ACHN (cell line): Measurements from ENCODE around the gene TOX4.
"Not testable (repeated sequence)": the region's sequence is repeated elsewhere in the genome, so short reads cannot be mapped to it uniquely, and the experiment has no call there.

Experiments used
- DNase-seq: peaks from one replicate; pipeline ENCODE4 v3.0.0-alpha.2; 2015
- in situ Hi-C: cut with HindIII; loops from 2 replicates; pipeline ENCODE4 v1.10.0; 2017; ENCODE audit warnings: low sequenced_read_pairs, low pct_ligation_motif_present, low pct_unique_long_range_greater_than_20kb

TOX4 gene

DNA sequence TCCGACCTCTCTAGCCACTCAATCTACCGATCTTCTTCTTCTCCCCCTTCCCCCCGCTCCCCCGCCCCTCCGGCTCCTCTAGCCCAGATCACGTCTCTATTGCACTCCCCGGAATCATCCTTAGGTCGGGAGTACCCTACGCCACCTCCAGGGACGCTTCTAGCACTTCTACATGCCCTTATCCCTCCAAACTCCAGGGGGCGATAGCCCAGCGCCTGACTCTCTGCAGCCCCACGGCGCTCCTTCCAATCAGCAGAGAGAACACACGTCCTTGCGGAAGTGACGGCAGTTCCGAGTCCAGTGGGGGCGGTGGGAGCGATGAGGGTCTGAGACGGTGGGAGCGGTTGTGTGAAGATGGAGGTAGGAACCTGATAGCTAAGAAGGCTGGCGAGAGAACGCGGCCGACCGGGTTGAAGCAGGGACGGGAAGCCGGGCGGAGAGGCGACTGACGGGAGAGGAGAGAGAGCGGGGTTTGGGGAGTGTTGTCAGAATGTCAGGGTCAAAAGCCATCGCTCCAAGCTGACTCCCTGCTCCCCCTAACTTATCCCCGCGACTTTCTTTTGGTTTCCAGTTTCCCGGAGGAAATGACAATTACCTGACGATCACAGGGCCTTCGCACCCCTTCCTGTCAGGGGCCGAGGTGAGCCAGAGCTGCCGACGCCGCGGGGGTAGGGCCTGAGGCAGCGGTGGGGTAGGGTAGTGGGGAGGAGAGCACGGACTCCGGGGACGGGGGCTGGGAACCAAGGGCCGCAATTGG lies at the start of gene TOX4, which contains the start of gene RAB2B:
Gene TOX4 (plus strand): TSS at position 271 of the 757 bp plus-strand sequence. CDS start 84 bp downstream, at position 355.
Gene RAB2B (minus strand): TSS at position 35 of the 757 bp plus-strand sequence. CDS start 87 bp downstream, outside the sequence.
- in situ Hi-C loops: no loop called here
- peak; percentile 97 for DNase-seq

DNA sequence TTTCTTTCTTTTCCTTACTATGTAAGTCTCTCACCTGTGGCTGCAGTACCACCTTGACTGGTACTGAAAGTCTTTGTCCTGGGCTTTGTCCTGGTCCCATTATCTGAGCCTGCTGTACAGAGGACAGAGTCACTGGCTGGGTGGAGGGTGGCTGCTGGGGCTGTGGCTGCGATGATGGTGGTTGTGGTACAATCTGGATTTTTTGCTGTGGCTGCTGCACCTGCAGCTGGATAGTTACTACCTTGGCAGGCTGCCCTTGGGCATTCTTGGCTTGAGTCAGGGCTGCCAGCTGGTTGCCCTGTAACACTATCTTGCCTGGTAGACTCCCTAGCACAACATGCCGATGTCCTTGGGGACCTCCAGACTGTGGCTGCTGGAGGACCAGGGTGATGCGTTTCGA lies 48.1 kb upstream of the TOX4 start:
- peak; percentile 10 for DNase-seq
- in situ Hi-C loops: no loop called here

DNA sequence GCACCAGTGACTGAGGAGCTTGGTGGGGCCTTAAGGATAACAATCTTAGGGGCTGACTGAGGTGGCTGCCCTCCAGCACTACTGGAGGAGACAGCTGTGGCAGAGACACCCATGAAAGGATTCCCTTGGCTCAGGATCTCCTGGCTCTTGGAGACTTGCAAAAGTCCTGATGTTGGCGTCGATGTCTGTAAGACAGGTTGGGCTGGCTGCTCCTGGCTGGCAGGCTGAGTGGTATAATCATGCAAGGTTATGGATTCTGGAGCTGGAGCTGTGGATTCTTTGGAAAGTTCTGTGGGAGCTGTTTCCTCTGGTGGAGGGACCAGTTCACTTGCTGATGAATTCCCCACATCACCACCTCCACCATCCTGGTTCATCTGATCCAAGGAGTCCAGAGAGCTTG lies 45.9 kb upstream of the TOX4 start:
- in situ Hi-C loops: no loop called here
- no peak for DNase-seq

DNA sequence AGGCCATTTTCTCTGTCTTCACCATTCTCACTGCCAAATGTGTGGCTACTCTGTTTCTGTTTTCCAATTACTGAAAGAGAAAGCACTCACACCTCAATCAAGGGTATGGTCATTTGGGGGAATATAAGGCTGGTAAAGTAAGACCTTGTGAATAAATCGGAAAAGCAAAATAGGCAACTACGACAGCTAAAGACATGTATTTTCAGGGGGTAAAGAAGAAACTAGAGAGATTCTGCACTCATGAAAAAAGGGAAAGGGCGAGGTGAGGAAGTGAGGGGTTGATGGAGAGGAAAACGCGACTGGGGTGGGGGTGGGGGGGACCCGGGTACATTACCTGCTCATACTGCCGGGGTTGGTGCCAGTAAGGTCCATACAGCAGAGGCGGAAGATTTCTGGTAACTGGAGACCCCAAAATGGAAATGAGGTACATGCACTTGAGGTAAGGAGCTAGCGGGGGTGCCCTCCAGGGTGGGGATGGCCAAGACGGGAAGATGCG lies 40.4 kb upstream of the TOX4 start:
- in situ Hi-C loops: no loop called here
- no peak for DNase-seq

DNA sequence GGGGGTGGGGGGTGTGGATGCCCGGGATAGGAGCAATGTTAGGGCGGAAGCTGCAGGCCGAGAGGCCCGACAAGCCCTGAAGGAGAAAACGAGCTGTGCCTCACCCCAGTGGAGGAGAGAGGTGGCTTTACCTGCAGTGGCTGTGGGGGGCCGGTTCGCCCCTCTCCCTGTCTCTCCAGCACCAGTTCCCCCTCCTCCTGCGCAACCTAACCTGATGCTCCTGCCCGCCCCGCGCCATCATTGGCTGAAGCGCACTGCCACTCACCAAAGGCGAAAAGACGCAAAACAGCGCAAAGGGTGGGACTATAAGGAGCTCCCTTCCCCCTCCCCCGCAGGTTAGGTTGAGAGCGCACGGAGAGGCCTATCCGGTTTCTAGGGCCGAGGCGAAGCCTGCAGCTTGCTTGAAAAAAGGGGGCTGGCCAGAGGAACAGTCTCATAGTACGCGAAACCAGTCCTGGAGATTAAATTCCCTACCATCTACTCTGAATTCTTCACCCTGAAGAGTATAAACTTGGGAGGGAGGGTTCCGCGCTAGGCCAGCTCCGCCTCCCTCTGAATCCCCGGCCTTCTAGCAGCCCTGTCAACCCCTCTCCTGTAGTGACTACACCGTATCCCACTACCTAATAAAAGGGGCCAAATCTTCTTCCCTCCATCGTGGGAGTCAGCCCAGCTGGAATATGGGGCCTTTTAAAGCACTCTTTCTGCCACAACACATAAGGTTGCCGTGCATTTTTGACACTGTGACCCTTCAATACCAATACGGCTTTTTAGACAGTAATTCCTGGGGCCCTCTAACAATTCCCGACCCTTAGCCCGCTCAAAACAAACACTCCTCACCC lies 39.7 kb upstream of the TOX4 start:
- in situ Hi-C loops: no loop called here

DNA sequence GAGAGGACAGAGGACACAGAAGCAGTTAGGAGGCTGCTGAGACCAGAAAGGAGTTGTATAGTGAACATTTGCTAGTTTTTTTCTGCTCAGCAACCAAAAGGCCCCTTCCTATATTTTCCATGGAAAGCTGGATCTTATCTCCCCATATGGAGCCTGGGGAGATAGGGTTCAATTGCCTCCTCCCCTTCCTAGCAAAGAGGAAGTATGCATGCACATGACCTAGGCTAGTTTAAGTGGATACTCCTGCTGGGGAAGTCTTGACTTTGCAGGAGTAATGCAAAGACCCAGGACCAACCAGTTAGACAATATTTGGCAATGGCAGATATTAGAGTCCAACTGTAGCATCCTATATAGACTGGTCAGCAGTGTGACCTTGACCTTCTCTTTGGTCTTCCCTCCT lies 36.1 kb upstream of the TOX4 start:
- DNase-seq: no peak
- in situ Hi-C loops: no loop called here

More for the DNA sequence above, 39.7 kb upstream of the TOX4 start:
- peak; percentile 97 for DNase-seq

DNA sequence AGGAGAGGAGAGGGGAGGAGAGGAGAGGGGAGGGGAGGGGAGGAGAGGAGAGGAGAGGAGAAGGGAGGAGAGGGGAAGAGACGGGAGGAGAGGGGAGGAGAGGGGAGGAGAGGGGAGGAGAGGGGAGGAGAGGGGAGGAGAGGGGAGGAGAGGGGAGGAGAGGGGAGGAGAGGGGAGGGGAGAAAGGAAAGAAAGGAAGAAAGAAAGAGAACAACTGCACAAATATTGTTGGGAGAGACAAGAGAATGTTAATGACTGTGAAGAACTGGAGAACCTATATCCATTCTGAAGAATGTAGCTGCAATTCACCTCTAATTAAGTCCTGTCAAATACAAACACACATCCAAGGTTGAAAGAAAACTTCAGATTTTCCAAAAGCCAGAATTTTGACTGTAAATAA lies 34.3 kb upstream of the TOX4 start:
- in situ Hi-C loops, DNase-seq: not testable (repeated sequence)

DNA sequence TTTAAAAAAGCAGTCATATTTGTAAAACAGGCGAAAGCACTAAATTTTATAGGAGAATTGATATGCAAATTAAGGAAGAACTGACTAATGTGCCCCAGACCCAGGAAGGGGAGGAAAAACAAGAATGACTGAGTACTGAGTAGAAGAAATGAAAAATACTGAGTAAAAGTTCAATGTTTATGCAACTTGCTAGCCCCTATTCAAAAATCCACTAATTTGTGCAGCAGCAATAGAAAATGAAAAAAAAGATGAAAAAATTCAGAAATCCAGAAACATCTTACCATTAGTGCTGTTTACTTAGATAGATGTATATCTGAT lies 27.1 kb upstream of the TOX4 start:
- in situ Hi-C loops: no loop called here
- DNase-seq: no peak

DNA sequence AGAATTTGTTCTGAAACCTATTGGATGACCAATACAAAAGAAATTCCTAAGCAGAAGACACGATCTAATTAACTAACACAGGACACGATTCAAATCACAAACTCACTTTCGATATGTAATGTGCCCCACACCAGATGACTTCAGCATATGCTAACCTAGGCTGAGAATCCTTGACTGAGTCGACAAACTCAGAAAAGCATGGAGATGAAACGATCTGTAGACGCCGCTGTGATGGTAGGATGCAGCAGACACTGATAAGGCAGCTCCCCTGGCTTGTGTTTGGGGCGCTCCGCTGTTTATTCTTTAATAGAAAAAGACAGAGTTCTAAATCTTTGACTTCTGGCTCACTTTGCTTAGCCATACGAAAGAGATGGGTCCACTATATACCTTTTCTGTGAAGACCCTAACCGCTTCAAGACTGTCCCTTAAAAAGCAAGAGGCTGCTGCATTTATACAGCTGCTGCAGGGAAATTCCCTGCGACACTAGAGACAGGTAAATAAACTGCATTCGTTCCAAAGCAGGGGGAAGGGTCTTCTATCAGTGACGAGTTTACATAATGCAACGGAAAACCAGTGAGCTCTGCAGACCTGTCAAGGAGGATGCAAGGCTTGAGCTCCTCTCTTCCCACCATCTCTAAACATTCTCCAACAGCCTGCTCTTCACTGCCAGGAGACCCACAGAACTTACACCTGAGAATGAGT lies 22.0 kb upstream of the TOX4 start:
- in situ Hi-C loops: no loop called here
- DNase-seq: peak; percentile 12

DNA sequence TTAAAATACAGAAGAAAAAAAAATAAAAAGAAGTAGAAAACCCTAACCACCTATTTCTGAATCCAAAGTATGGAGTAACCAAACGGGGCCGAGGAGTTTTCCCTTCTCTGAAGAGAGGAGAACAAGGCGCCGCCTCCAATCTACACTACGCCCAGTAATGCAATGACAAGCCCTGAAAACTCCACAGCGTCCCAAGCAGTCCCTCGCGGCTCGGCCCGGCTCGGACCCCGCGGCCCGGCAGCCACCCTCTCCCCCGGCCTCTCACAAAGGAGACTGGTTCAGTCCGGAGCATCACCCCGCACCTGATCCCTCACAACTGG lies 21.4 kb upstream of the TOX4 start:
- in situ Hi-C loops: no loop called here
- DNase-seq: peak; percentile 19

DNA sequence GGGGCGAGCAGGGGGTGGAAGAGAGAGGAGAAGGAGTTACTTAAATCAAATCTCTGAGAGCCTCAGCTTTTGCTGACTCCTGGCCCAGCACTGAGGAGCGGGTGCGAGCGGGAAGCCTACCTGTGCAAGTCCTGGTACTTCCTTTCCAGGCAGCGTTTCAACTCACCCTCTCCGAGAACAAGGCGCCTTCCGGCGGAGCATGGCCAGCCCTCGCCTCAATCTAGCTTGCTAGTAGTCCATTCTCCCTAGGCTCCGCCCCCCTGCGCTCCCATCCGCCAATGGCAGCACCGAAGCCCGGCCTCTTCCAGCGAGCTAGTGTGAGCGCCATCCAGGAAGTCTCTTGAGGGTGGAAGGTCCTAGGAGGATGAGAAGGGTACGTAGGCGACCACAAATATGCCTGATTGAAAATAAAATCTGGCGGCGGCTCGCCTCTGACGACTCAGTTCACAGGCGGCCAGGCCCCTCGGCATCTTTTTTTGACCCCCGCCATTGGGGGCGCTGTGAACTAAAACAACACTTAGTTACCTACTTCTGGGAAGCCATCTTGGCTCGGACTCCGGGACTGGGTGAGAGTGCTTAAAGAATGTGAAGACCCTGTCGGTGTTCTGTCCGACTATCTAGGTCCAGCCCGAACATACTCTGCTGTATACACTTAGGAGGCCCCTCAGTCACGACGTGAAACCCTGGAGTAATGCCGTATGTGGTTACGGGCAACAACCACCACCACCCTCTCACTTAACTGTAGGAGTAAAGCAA lies 20.9 kb upstream of the TOX4 start, which contains the start of gene CHD8:
Gene CHD8 (minus strand): TSS at position 212 of the 756 bp plus-strand sequence. CDS start 24,480 bp downstream, outside the sequence.
- peak; percentile 99 for DNase-seq
- in situ Hi-C loops: no loop called here

DNA sequence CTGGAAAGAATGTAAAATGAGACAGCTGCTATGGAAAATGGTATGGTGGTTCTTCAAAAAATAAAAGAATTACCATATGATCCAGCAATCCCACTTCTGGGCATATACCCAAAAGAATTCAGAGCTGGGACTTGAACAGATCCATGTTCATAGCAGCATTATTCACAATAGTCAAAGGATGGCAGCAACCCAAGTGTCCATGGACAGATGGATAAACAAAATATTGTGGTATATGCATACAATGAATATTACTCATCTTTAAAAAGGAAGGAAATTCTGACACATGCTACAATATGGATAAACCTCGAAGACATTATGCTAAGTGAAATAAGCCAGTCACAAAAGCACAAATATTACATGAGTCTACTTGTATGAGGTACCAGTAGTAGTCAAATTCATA lies 9.4 kb upstream of the TOX4 start:
- in situ Hi-C loops: no loop called here
- no peak for DNase-seq

DNA sequence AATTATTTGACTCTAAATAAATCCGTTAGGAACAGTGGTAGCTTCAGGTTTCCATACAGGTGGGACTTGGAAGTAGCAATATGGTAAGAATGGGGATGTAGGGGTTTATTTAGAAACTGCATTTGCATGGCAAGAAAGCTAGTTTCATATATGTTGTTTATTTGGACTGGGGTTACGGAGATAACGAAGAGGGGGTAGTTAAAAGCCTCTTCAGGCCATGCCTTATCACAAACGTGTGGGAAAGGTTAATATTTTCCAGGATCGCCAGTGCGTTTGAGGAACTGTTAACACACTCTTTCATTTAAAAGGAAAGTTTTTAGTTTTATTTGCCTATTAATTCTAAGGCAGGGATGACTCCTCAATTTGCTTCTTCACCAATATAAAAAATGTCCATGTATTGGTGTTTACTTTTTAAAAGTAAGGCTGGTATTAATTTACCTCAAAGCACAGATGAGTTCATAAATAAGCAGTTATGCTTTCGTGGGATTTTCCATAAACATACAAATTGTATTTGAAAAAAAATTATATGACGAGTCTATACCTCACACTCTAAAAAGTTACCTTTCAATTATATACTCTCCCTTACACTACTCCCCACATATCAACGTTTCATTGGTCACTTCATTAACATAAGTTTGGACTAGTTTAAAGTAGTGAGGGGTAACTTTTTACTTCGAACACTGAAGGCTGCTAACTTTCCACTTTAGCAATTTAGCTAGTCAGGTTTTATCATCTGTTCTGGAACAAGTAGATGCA lies 1.1 kb upstream of the TOX4 start:
- DNase-seq: no peak
- in situ Hi-C loops: no loop called here

DNA sequence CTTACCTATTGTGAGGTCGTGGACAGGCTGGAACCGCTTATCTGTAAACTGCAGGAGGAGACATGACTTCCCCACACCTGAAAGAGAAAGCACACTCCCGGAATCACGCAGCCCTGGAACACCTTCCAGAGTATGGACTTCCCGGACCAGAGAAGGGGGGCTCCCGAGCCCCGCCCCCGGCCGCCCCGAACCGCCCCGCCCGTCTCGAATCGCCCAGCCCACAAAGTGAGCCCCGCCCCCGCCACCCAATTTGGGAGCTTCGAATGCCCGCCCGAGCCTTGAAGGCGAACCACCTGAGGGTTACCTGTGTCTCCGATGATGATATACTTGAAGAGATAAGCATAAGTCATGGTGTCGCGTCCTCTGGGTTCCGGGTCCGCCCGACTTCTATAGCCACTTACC lies 471 bp upstream of the TOX4 start:
- DNase-seq: peak; percentile 78
- in situ Hi-C loops: no loop called here

DNA sequence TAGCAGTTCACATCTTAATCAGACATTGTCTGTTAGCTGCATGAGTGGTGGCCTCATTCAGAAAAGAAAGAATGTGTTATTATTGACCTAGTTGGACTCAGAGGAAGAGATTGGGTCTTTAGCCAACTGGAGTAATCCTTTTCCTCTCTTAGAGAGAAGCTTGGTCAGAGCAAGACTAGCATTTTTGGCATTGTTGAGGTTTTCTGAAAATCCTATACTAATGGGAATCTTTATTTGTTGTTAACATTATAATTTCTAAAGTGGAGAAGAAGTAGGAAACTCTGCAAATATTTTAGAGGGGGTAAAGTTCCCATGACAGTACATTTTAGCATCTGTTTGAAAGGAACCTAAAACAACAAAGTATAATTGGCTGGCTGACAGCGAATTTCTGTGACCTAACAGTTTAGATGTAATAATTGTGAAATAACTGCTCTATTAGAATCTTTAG lies 9.7 kb downstream of the TOX4 start:
- DNase-seq: no peak
- in situ Hi-C loops: no loop called here

DNA sequence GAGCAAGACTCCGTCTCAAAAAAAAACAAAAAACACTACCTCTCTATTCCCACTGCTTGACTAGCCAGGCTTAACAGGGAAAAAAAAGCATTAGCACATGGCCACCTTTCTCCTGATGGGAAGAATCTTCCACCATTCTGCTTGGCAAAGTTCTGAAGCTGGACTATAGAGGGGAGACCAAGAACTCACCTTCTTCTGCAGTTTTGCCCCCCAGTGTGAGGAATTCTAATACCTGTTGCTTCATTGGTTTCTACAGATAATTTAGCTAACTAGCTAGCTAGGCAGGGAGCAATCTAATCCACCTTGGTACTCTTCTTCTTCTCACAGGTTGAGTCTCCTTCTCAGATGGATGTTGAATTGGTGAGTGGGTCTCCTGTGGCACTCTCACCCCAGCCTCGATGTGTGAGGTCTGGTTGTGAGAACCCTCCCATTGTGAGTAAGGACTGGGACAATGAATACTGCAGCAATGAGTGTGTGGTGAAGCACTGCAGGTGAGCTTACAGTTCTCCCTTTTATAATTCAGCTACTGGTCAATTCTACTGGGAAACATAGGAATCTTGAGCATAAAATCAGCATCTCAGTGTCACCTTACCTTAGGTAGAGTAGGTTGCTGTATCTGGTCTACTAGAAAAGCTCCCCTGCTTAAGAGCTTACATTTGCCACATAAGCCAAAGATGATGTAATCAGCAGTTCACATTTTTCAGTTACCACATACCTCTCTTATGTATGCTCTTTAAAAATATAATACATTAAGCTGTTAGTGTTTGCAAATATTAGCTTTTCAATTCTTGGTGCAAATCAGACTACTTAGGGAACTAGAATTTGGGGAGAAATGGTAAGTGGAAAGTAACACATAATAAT lies 18.1 kb downstream of the TOX4 start:
- DNase-seq: no peak
- in situ Hi-C loops: no loop called here

DNA sequence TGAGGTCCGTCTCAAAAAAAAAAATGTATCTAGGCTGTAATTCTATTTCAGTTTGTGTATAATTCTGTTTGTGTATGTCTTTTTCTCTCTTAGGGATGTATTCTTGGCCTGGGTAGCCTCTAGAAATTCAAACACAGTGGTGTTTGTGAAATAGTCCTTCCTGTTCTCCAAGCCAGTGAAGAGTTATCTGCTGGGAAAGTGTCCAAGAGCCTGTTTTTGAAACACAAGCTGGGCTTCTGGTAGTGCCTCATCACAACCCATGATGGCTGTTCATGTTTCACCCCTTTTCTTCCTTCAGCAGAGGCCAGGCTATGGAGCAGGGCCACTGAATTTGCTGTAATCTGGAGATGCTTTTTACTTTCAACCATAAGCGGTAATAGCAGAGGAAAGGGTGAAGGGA lies 19.5 kb downstream of the TOX4 start:
- in situ Hi-C loops: no loop called here

More for the DNA sequence above, 19.5 kb downstream of the TOX4 start:
- no peak for DNase-seq
